Stimulated activated CD4-positive, alpha-beta T cell treated with anti-CD3 and anti-CD28 coated beads, TNF-alpha, amount 100 ng/mL, for 1 hour (primary cell): Measurements from ENCODE around the gene CROCC.
"Not testable (repeated sequence)": the region's sequence is repeated elsewhere in the genome, so short reads cannot be mapped to it uniquely, and the experiment has no call there.

Source experiments
- DNase-seq, 3 donors: peaks; one replicate each; pipeline ENCODE4 v3.0.0-alpha.2; 2020; ENCODE audit warnings: low read depth in 3 of 3, low spot score in 1 of 3

The CROCC gene

GRCh38 chr1:16964169-16964568, 42.4 kb downstream of the CROCC start:
- not testable (repeated sequence) for DNase-seq

- DNase-seq = no peak
These were observed 43.8 kb downstream of the CROCC start for GRCh38 chr1:16965486-16966067.

GRCh38 chr1:16966282-16966681, 44.6 kb downstream of the CROCC start:
- no peak for DNase-seq

- DNase-seq = no peak
These were observed 45.4 kb downstream of the CROCC start for GRCh38 chr1:16967095-16967575.

- DNase-seq = no peak
These were observed 46.2 kb downstream of the CROCC start for GRCh38 chr1:16967962-16968361.

GRCh38 chr1:16968372-16968771, 46.6 kb downstream of the CROCC start:
- no peak for DNase-seq

GRCh38 chr1:16969057-16969611, 47.4 kb downstream of the CROCC start:
- no peak for DNase-seq

- no peak for DNase-seq
These were observed 47.9 kb downstream of the CROCC start for GRCh38 chr1:16969651-16970050.

- DNase-seq = no peak
These were observed 48.6 kb downstream of the CROCC start for GRCh38 chr1:16970132-16970910.

- no peak for DNase-seq
These were observed 49.8 kb downstream of the CROCC start for GRCh38 chr1:16971341-16972188.

GRCh38 chr1:16972189-16972895, 50.6 kb downstream of the CROCC start:
- DNase-seq = no peak

GRCh38 chr1:16973215-16973614, 51.5 kb downstream of the CROCC start:
- no peak for DNase-seq

GRCh38 chr1:16975211-16975610, 53.5 kb downstream of the CROCC start:
- DNase-seq = no peak

GRCh38 chr1:16975838-16976237, 54.1 kb downstream of the CROCC start:
- no peak for DNase-seq

GRCh38 chr1:16976966-16977365, 55.2 kb downstream of the CROCC start:
- no peak for DNase-seq

- no peak for DNase-seq
These were observed 55.6 kb downstream of the CROCC start for GRCh38 chr1:16977377-16977776.

- no peak for DNase-seq
These were observed 56.4 kb downstream of the CROCC start for GRCh38 chr1:16978139-16978538.

GRCh38 chr1:16978567-16979474, 57.1 kb downstream of the CROCC start:
- no peak for DNase-seq

GRCh38 chr1:16979475-16980327, 58.0 kb downstream of the CROCC start:
- no peak for DNase-seq
